Neuronal stem cell (in vitro differentiated cells): ENCODE measurements around the gene CDK14.

Experiments
- DNase-seq: peaks from one replicate; pipeline ENCODE4 v3.0.0-alpha.2; 2013; ENCODE audit warnings: low spot score
- H2AFZ ChIP-seq: one replicate; pipeline ENCODE4 v1.6.1; 2013; ENCODE audit warnings: mild to moderate bottlenecking, low read length, inconsistent platforms
- H2AK5ac ChIP-seq: 2 replicates; pipeline ENCODE4 v1.6.1; 2013; ENCODE audit warnings: low read depth, mild to moderate bottlenecking, inconsistent platforms, low read length, moderate library complexity, mixed read lengths
- H2BK120ac ChIP-seq: 2 replicates; pipeline ENCODE4 v1.6.1; 2013; ENCODE audit warnings: low read depth, mild to moderate bottlenecking, inconsistent platforms, low read length, moderate library complexity, mixed read lengths
- H2BK12ac ChIP-seq: one replicate; pipeline ENCODE4 v1.6.1; 2013; ENCODE audit warnings: low read length, inconsistent platforms
- H2BK15ac ChIP-seq: 2 replicates; pipeline ENCODE4 v1.6.1; 2013; ENCODE audit warnings: mild to moderate bottlenecking, low read length, inconsistent platforms, mixed read lengths
- H2BK5ac ChIP-seq: one replicate; pipeline ENCODE4 v1.6.1; 2013; ENCODE audit warnings: inconsistent platforms, mild to moderate bottlenecking, low read length, moderate library complexity
- H3K14ac ChIP-seq: one replicate; pipeline ENCODE4 v1.6.1; 2013; ENCODE audit warnings: low read length, inconsistent platforms
- H3K18ac ChIP-seq: 2 replicates; pipeline ENCODE4 v1.6.1; 2013; ENCODE audit warnings: low read length, inconsistent platforms
- H3K23ac ChIP-seq: 2 replicates; pipeline ENCODE4 v1.6.1; 2013; ENCODE audit warnings: low read depth, mild to moderate bottlenecking, mixed read lengths, low read length, inconsistent platforms; ENCODE audit not compliant: poor library complexity
- H3K27ac ChIP-seq: replicated peaks from 3 replicates; pipeline ENCODE4 v1.5.1; 2013; ENCODE audit warnings: low read length, inconsistent platforms
- H3K27me3 ChIP-seq, 3 experiments: 2 replicates each; pipeline ENCODE4 v1.6.1; 2013; ENCODE audit warnings: low read length in 3 of 3, mild to moderate bottlenecking in 2 of 3, inconsistent platforms in 1 of 3, low read depth in 1 of 3, mixed read lengths in 1 of 3, moderate library complexity in 1 of 3; ENCODE audit not compliant: control insufficient read depth in 3 of 3, insufficient read depth in 3 of 3
- H3K36me3 ChIP-seq, 2 donors: replicated peaks in 1 of 2; 2 replicates each; pipeline ENCODE4 v1.6.1; 2013; ENCODE audit warnings: low read length in 2 of 2; ENCODE audit not compliant: control insufficient read depth in 2 of 2, insufficient read depth in 2 of 2
- H3K4ac ChIP-seq: 2 replicates; pipeline ENCODE4 v1.6.1; 2013; ENCODE audit warnings: inconsistent platforms, mild to moderate bottlenecking, low read length, moderate library complexity
- H3K4me1 ChIP-seq, 2 donors: 1 replicate in 1 of 2; 2 replicates in 1 of 2; pipeline ENCODE4 v1.6.1; 2013; ENCODE audit warnings: low read length in 2 of 2, low read depth in 1 of 2; ENCODE audit not compliant: control insufficient read depth in 2 of 2, insufficient read depth in 1 of 2
- H3K4me2 ChIP-seq: one replicate; pipeline ENCODE4 v1.6.1; 2013; ENCODE audit warnings: mild to moderate bottlenecking, low read length, inconsistent platforms; ENCODE audit not compliant: insufficient read depth, poor library complexity, severe bottlenecking
- H3K4me3 ChIP-seq, 2 donors: 2 replicates each; pipeline ENCODE4 v1.5.1; 2013; ENCODE audit warnings: low read length in 2 of 2, mild to moderate bottlenecking in 2 of 2, inconsistent platforms in 1 of 2, moderate library complexity in 1 of 2
- H3K79me1 ChIP-seq: one replicate; pipeline ENCODE4 v1.6.1; 2013; ENCODE audit warnings: low read depth, mild to moderate bottlenecking, inconsistent platforms, low read length, moderate library complexity
- H3K9ac ChIP-seq: one replicate; pipeline ENCODE4 v1.6.1; 2013; ENCODE audit warnings: mild to moderate bottlenecking, low read depth, low read length, inconsistent platforms; ENCODE audit not compliant: poor library complexity
- H3K9me3 ChIP-seq, 2 donors: replicated peaks in 1 of 2; 2 replicates each; pipeline versions ENCODE3 to v1.6.1; 2013; ENCODE audit warnings: low read length in 2 of 2, mild to moderate bottlenecking in 2 of 2, inconsistent platforms in 1 of 2, low read depth in 1 of 2, mixed read lengths in 1 of 2, moderate library complexity in 1 of 2; ENCODE audit not compliant: control insufficient read depth in 2 of 2, insufficient read depth in 1 of 2
- H4K8ac ChIP-seq: one replicate; pipeline ENCODE4 v1.6.1; 2013; ENCODE audit warnings: low read depth, mild to moderate bottlenecking, inconsistent platforms, low read length, moderate library complexity
- H4K91ac ChIP-seq: one replicate; pipeline ENCODE4 v1.6.1; 2013; ENCODE audit warnings: low read length, low read depth, mild to moderate bottlenecking, inconsistent platforms; ENCODE audit not compliant: poor library complexity
- WGBS, 2 donors: extraction: QIAGEN DNeasy Blood & Tissue Kit; methylation state at CpG; one replicate each; pipeline ENCODE4 v1.1.7; 2013; ENCODE audit warnings: missing lambda C conversion rate in 2 of 2, mixed read lengths in 1 of 2; ENCODE audit not compliant: insufficient read length in 2 of 2, insufficient replicate concordance in 1 of 2; ENCODE audit errors: extremely low coverage in 2 of 2; 5-methylcytosine and 5-hydroxymethylcytosine counted together

Gene CDK14

DNA sequence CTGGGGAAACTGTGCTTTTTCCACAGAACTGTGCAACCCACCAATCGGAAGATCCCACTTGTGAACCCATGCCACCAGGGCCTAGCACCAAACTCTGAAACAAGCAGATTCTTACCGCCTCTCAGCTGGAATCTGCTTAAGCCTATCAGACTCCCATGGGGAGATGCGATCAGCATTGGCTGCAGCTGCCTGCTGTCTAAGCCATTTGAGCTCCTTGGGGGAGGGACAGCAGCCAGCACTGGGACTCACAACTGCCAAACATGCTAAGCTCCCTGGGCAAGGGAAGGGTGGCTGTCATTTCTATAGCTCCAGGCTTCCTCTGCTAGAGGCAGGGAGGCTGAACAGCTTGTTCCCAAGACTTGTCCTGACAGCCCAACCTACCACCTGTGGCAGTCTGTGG is 283.8 kb downstream of the CDK14 start:
- H3K79me1 ChIP-seq: no peaks in the 10 kb centered on the region
- H3K14ac ChIP-seq: no peak overlapping the region
- H2BK12ac ChIP-seq: no peak overlapping the region
- peaks cover 0 to 7% of the 10 kb centered on the region in 2 donors for H3K9me3 ChIP-seq
- WGBS, 2 donors: no CpG with 5 or more reads among the region's 3 CpGs
- no peak overlapping the region for H4K8ac ChIP-seq
- no peak overlapping the region for H2AK5ac ChIP-seq
- no peak overlapping the region for H2BK15ac ChIP-seq
- no peaks in the 10 kb centered on the region for H3K4me1 ChIP-seq
- no peak overlapping the region for H3K9ac ChIP-seq
- no peak overlapping the region for H3K23ac ChIP-seq
- H3K27ac ChIP-seq: no peak overlapping the region
- no peak overlapping the region for H2BK5ac ChIP-seq
- no peak overlapping the region for H2AFZ ChIP-seq
- H3K4ac ChIP-seq: no peak overlapping the region
- H3K4me2 ChIP-seq: no peak overlapping the region
- H2BK120ac ChIP-seq: no peak overlapping the region
- H3K36me3 ChIP-seq: peaks cover 8 to 18% of the 10 kb centered on the region in 2 donors
- no peak for DNase-seq
- no peak overlapping the region for H3K18ac ChIP-seq
- H4K91ac ChIP-seq: no peak overlapping the region
- no peaks in the 10 kb centered on the region for H3K27me3 ChIP-seq
- H3K4me3 ChIP-seq: no peak overlapping the region

DNA sequence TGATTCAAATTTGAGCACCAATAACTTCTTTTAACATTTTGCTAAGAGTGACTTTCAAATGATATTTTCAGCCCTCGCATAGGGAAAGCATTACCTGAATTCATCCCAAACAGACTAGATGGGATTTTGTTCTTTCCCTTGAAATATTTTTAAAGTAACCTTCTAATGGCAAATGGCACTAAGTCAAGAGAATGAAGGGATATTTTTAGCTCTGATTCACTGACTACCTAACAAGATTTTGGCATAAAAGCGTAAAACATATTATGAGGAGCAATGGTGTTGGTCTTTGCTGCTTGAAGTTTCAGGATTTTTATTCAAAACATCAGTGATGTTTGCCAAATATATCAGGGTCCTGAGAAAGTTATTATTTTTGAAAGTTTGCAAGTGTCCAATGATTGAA is 290.3 kb downstream of the CDK14 start:
- Histone ChIP-seq H3K18ac (no peak overlapping the region), H2AK5ac (no peak overlapping the region), H3K14ac (no peak overlapping the region), H3K4me2 (no peak overlapping the region), H3K4ac (no peak overlapping the region), H3K27me3 (no peaks in the 10 kb centered on the region), H2AFZ (no peak overlapping the region), H2BK120ac (no peak overlapping the region), H3K9me3 (no peaks in the 10 kb centered on the region), H3K4me3 (no peak overlapping the region), H3K27ac (no peak overlapping the region), H3K79me1 (no peaks in the 10 kb centered on the region), H3K4me1 (no peaks in the 10 kb centered on the region), H3K36me3 (no peaks in the 10 kb centered on the region), H3K9ac (no peak overlapping the region), H4K8ac (no peak overlapping the region), H2BK15ac (no peak overlapping the region), H2BK5ac (no peak overlapping the region), H4K91ac (no peak overlapping the region), H3K23ac (no peak overlapping the region), H2BK12ac (no peak overlapping the region)
- no CpG with 5 or more reads among the region's 2 CpGs for WGBS, 2 donors
- DNase-seq: no peak

DNA sequence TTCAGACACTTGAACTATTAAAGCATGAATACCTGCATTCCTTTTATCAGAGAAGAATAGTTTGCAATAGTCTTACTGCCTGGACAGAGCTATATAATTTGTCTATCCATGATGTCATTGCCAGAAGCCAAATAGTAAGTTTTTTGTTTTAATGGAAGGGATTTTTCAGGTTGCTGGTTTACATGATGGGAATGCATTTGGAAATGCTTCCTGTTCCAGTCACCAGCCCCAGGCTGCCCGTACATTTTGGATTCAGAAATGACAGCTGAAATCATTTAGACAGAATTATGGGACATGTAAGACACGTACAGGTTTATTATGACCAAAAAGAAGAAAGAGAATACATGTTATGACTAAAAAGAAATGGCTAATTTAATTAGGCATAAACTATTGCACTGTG is 293.1 kb downstream of the CDK14 start:
- no CpG with 5 or more reads among the region's 2 CpGs for WGBS, 2 donors
- H3K27ac ChIP-seq: no peak overlapping the region
- no peak overlapping the region for H3K23ac ChIP-seq
- no peak overlapping the region for H3K9ac ChIP-seq
- no peak overlapping the region for H2AFZ ChIP-seq
- no peak overlapping the region for H2BK12ac ChIP-seq
- H4K8ac ChIP-seq: no peak overlapping the region
- no peak overlapping the region for H2BK15ac ChIP-seq
- H3K9me3 ChIP-seq: no peaks in the 10 kb centered on the region
- H3K27me3 ChIP-seq: no peaks in the 10 kb centered on the region
- no peaks in the 10 kb centered on the region for H3K79me1 ChIP-seq
- no peak overlapping the region for H3K4ac ChIP-seq
- no peaks in the 10 kb centered on the region for H3K36me3 ChIP-seq
- H4K91ac ChIP-seq: no peak overlapping the region
- no peak overlapping the region for H3K18ac ChIP-seq
- DNase-seq: no peak
- H3K4me2 ChIP-seq: no peak overlapping the region
- H2AK5ac ChIP-seq: no peak overlapping the region
- no peak overlapping the region for H2BK5ac ChIP-seq
- no peak overlapping the region for H3K4me3 ChIP-seq
- H3K4me1 ChIP-seq: no peaks in the 10 kb centered on the region
- H2BK120ac ChIP-seq: no peak overlapping the region
- no peak overlapping the region for H3K14ac ChIP-seq

DNA sequence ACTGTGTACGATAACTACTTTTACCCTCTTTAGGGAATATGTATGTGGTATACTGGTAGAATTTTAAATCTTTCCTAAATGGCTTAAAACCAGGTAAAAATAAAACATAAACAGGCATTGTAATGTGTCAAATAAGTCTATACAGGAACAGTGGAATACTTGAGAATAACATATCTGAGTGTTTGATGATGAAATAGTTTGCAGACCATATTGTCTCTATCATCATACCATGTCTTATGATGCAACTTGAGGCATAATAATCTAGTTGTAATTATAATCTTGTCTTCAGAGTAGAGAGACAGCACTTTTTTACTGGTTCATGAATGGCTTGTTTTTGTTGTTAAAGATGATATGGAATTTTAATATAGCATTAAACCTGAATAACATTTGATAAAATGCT is 293.5 kb downstream of the CDK14 start:
- no peak overlapping the region for H4K8ac ChIP-seq
- no peak overlapping the region for H2AK5ac ChIP-seq
- H3K79me1 ChIP-seq: no peaks in the 10 kb centered on the region
- H3K36me3 ChIP-seq: no peaks in the 10 kb centered on the region
- no peak overlapping the region for H2BK12ac ChIP-seq
- DNase-seq: no peak
- no CpG with 5 or more reads among the region's 1 CpG for WGBS, 2 donors
- no peak overlapping the region for H2BK5ac ChIP-seq
- no peak overlapping the region for H2BK120ac ChIP-seq
- no peak overlapping the region for H2AFZ ChIP-seq
- H3K4me3 ChIP-seq: no peak overlapping the region
- H3K4ac ChIP-seq: no peak overlapping the region
- no peaks in the 10 kb centered on the region for H3K4me1 ChIP-seq
- H4K91ac ChIP-seq: no peak overlapping the region
- no peak overlapping the region for H2BK15ac ChIP-seq
- no peak overlapping the region for H3K18ac ChIP-seq
- H3K27ac ChIP-seq: no peak overlapping the region
- no peaks in the 10 kb centered on the region for H3K27me3 ChIP-seq
- no peak overlapping the region for H3K23ac ChIP-seq
- no peak overlapping the region for H3K14ac ChIP-seq
- H3K4me2 ChIP-seq: no peak overlapping the region
- no peaks in the 10 kb centered on the region for H3K9me3 ChIP-seq
- no peak overlapping the region for H3K9ac ChIP-seq
